ENCODE results near the gene C17orf75. TPM values are rescaled to one million over a fixed set of nuclear protein-coding genes. Genes with fewer than 3 reads are reported as not detected.
A peak's percentile ranks its signal among the peaks of the same experiment; 100 is the strongest.
"Not testable (repeated sequence)": the region's sequence is repeated elsewhere in the genome, so short reads cannot be mapped to it uniquely, and the experiment has no call there.

Gene C17orf75, protein sequence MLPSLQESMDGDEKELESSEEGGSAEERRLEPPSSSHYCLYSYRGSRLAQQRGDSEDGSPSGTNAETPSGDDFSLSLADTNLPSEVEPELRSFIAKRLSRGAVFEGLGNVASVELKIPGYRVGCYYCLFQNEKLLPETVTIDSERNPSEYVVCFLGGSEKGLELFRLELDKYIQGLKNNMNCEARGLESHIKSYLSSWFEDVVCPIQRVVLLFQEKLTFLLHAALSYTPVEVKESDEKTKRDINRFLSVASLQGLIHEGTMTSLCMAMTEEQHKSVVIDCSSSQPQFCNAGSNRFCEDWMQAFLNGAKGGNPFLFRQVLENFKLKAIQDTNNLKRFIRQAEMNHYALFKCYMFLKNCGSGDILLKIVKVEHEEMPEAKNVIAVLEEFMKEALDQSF
- 22.7 TPM for total RNA-seq

DNA sequence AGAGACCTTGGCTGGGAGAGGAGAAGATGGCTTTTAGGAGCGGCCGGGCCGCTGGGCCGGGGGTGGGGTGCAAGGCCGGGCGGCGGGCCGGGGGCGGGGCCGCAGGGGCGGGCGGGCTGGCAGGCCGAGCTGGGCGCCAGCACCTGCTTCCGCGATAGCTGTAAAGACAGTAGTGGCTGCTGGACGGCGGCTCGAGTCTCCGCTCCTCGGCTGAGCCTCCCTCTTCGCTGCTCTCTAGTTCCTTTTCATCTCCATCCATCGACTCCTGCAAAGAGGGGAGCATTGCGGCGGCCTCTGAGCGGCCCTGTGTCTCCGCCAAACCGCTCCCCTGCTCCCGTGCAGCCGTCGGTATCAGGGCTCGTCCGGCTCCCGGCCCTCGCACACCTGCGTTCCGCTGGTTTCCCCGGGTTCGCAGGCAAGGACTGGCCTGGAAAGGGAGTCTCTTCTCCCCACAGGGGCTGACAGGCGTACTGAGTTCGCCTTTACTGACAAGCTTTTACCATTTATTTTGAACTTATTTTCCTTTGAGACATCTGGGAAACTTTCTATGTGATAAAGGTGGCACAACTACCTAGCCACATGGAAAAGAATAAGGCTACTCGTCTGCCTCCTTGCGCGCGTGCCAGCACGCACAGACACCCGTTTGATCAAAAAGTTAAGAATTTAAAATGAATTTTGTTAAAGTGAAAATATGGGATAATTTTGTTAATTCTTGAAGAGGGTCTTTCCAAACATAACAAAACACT, at the start of gene C17orf75:
Gene C17orf75, minus strand, starts transcription at position 317 of the 746 bp plus-strand sequence. Its CDS starts 34 bp downstream, at position 283.
- peak; percentile 75 for DNase-seq (ENCODE audit: low spot score)

DNA sequence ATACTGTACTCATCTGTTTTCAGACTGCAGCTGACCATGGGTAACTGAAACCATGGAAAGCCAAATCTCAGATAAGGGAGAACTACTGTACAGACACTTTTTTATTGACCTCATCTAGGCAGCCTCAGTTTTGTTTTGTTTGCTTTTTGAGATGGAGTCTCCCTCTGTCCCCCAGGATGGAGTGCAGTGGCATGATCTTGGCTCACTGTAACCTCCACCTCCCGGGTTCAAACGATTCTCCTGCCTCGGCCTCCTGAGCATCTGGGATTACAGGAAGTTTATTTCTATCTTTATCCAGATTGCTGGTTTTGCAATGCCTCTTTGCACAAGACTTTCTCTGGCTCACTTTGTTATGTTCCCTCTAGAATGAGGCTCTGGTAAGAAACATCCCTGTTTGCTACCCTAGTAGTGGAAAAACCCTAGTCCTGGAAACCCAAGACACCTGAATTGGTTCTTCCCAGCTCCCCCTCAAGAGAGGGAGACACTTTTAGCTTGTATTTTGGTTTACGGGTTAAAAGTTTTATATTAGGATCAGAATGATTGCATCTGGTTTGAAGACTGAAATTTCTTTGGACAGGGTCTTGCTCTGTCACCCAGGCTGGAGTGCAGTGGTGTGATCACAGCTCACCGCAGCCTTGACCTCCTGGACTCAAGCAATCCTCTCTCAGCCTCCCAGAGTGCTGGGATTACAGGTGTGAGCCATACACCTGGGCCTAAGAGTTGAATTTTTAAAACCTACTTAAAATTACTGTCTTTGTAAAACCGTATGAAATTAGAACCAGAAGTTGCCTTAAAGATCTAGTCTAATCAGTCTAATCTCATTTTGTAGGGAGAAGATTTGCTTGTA, 46.9 kb upstream of the C17orf75 start:
- no peak for DNase-seq (ENCODE audit: low spot score)

DNA sequence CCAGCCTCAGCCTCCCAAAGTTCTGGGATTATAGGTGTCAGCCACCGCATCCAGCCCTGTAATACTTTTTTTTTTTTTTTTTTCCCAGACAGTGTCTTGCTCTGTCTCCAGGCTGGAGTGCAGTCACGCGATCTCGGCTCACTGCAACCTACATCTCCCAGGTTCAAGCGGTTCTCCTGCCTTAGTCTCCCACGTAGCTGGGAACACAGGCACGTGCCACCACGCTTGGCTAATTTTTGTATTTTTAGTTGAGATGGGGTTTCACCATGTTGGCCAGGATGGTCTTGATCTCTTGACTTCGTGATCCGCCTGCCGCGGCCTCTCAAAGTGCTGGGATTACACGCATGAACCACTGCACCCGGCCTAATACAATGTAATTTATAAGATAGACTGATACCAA, 46.2 kb upstream of the C17orf75 start:
- not testable (repeated sequence) for DNase-seq (ENCODE audit: low spot score)

DNA sequence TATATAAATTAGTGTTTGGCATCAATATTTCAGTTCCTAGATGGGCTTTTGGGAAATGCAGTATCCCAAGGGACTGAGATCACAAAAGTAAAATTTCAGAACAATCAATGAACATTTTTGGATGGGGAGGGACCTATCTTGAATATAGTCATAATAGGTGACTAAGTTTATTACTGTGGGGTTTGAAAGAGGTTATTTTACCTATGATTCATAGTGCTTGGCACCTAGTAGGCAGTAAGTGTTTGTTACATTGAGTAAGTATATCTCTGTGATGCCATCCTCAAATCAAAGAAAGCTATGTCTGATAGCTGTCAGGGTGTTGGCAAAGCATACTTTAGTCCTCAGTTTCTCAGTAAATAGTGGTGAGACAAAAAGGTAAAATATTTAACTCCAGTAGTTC, 44.9 kb upstream of the C17orf75 start:
- no peak for DNase-seq (ENCODE audit: low spot score)

DNA sequence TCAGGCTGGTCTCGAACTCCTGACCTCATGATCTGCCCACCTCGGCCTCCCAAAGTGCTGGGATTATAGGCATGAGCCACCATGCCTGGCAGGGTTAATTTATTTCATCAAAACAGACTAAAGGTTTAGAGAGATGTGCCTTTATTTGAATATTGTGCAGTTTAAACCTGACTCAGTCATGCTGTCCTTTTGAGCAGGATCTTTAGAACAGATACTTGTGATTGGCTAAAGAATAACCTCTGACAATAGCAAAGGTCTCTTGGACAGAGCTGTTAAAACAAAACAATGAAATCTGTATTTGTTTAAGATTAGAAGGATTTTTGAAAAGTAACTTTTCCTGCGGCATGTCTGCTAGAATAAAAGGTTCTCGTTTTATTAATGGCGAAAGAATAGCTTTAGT, 44.0 kb upstream of the C17orf75 start:
- DNase-seq (ENCODE audit: low spot score) = no peak

DNA sequence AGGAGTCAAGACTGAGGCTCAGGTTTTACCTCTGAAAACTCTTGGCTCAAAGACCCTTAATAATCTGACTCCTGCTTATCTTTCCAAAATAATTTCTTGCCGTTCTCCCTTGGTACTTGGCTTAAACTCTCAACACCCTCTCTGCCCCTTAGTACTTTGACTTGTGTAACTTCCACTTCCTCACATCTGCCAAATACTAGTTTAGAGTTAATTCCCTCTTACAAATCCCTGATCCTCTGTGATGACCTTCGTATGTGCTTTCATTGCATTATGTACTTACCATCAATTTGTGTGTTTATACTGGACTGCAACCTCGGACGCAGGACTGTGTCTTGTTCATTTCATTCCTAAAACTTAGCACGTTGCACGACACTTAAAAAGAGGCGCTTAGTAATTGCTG, 43.1 kb upstream of the C17orf75 start:
- DNase-seq (ENCODE audit: low spot score) = no peak

DNA sequence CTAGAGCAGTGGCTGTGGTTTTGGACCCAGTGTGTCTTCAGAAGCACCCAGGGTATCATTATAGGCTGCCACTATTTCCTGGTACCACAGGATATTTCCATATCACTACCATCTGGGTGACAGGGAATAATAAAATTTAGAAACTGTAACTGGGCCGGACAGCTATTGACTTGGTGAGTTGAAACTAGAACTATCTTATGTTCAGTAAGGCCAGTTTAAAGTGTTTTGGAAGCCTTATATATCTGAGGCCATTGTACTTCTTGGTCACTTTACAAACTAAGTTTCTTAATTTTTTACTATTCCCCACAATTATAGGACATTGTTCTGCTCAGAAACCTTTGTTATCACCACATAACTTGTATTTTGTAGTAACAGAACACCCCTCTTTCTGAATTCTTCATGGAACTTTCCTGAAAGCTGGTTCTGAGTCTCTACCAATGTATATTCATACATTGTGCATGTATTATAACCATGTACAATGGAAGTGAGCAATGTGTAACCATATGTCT, 42.0 kb upstream of the C17orf75 start:
- DNase-seq (ENCODE audit: low spot score) = no peak

DNA sequence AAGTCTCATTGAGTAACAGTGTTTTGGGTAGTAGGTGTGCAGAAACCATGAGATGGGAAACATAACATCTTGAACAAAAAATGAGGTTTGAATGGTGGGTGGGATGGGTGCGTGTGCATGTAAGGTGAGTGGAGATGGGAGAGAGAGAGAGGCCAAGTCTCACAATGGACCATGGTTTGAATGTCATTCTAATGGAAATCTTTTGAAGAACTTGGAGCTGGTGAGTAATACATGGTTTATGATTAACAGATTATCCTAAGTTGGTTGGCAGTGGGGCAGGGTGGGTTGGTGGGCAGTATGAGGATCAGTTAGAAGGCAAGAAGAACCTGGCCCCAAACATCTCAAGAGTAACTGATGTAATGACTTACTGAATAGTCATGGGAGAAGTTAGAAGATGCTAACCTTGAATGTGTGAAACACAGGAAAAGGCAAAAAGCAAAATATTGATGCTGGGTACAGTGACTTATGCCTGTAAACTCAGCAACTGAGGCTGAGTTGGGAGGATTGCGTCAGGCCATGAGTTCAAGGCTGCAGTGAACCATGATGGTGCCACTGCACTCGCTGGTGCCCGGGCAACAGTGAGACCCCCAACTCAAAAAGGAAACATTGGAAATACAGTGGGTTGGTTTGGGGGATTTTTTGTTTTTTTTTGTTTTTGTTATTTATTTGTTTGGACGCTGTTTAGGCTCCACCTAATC, 40.7 kb upstream of the C17orf75 start:
- DNase-seq (ENCODE audit: low spot score) = no peak

DNA sequence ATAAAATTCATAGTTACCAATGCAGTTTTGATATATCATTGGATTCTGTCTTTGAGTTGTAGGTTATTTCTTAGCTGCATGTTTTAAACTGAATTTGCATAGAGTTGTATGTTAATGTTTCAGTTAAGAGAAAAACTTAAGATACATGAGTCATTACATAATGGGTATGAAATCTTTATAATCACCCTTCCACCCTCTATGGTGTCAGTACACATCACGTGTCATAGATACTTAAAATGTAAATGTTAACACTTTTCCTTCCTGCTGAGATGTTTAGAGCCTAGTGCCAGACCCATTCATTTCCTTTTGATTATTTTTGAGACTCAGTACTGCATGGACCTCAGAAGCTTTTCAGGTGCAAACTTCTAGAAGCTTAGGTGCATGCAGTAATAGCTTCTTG, 28.5 kb upstream of the C17orf75 start:
- no peak for DNase-seq (ENCODE audit: low spot score)

DNA sequence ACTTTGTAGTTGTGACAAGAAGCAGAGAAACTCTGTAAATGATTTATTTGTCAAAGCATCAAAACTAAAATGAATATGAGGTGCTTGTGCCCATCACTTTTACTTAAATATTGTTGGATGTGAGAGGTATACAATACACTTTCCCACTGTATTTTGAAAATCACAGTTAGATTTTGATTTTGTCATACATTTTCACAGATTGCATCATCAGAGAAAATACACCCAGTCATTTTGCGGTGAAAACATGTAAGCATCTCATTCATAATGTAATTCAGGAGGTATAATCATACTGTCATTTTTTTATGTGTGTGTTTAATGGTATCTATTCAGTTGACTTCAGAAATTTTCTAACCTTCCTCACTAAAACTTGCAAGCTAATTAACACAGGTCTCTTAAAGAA, 19.3 kb upstream of the C17orf75 start:
- DNase-seq (ENCODE audit: low spot score) = no peak

DNA sequence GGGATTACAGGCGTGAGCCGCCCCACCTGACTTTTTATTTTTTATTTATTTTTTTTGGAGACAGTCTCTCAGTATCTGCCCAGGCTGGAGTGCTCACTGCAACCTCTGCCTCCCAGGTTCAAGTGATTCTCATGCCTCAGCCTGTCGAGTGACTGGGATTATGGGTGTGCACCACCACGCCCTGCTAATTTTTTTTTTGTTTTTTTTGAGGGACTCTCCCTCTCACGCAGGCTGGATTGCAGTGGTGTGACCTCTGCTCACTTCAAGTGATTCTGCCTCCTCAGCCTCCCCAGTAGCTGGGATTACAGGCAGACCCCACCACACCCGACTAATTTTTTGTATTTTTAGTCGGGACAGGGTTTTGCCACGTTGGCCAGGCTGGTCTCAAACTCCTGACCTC, 15.6 kb upstream of the C17orf75 start:
- no peak for DNase-seq (ENCODE audit: low spot score)

DNA sequence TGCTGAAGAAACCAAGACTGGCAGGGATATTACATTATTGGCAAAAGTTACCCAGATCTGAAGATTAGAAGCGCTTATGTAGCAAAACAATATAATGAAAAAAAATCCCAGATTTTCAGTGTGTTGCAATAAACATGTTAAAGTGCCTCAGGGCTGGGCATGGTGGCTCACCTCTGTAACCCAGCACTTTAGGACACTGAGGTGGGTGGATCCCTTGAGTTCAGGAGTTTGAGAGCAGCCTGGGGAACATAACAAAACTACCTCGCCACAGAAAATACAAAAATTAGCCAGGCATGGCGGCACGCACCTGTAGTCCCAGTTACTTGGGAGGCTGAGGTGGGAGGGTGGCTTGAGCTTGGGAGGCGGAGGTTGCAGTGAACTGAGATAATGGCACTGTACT, 14.8 kb upstream of the C17orf75 start:
- DNase-seq (ENCODE audit: low spot score) = no peak

DNA sequence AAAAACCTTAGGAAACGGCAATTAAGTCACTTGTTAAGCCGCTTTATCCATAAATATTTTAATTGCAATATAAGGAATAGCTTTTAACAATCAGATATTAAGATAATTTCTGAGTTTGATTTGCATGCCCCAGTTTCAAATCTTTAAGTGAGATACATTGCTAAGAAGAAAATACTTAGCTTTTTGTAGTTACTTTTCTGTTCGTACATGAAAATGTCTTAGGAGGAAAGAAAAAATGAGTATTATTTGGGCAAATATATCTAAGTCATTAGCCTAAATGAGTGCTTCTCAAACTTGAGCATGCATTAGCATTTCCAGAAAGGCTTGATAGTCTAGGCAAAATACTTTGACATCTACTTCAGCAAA, 14.4 kb upstream of the C17orf75 start:
- DNase-seq (ENCODE audit: low spot score) = no peak

DNA sequence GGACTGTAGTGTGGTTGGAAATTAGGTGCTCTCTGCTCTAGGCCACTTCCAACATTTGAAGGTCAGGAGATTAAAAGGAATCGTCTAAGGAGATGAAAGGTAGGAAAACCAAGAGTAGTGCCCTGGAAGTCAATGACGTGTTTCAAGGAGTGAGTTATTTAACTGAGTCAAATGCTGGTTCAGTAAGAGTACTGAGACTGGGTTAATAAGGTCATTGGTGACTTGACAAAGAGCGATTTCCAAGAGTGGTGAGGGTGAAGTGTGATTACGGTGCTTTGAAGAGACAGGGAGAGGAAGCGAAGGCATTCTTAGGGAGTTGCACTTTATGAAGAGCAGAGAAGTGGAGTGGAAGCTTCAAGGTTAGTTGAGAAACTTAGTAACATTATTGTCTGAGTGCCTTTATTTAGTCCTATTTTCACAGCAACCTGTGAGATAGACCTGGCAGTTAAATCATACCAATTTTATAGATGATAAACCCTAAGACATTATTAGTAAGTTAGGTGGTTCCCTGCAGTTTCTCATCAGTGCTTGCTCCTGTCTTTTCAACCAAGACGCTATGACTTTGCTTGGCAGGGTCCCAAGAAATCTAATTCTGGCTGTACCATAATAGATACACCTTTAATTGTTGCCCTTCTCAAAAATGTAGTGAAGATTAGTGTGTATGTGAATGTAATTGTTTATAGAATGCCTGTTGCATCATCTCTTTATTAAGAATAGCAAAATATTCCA, 13.8 kb upstream of the C17orf75 start:
- no peak for DNase-seq (ENCODE audit: low spot score)

DNA sequence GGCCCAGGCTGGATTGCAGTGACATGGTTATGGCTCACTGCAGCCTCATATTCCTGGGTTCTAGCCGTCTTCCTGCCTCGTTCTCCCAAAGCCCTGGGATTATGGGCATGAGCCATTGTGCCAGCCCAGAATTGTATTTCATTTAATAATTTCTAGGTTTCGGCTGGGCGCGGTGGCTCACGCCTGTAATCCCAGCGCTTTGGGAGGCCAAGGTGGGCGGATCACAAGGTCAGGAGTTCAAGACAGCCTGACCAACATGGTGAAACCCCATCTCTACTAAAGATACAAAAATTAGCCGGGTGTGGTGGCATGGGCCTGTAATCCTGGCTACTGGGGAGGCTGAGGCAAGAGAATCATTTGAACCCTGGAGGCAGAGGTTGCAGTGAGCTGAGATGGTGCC, 10.8 kb upstream of the C17orf75 start:
- not testable (repeated sequence) for DNase-seq (ENCODE audit: low spot score)

DNA sequence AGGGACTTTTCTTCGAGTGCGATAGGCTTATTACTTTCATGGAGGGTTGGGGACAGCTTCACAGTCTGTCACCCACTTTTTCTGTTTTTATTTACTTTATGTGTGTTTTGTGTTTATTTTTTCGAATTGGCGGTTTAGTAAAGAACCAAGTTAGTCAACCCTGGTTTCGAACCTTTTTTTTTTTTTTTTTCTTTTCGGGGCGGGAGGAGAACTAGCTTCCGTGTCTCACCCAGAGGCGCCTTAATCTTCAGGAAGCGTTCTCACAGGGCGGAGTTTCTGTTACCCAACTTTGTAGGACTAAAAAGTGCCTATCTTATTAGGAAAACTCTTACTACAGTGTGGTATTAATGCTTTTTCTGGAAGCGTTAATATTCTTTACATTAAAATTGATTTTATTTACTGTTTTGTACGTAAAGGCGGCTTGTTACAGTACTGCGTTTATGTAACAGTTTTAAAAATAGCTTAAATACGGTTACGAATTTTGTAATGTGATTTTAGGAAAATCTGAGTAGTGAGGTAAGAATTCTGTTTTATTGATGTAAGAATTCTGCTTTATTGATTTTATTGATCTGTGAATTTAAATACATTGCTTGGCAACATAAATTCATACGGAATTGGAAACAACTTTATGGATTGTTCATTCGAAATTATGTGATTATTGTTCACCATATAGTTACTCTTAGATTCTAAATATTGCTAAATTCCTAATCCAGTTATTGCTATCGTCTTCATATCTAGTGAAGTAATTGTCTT, 8.9 kb upstream of the C17orf75 start:
- DNase-seq (ENCODE audit: low spot score) = peak; percentile 38

DNA sequence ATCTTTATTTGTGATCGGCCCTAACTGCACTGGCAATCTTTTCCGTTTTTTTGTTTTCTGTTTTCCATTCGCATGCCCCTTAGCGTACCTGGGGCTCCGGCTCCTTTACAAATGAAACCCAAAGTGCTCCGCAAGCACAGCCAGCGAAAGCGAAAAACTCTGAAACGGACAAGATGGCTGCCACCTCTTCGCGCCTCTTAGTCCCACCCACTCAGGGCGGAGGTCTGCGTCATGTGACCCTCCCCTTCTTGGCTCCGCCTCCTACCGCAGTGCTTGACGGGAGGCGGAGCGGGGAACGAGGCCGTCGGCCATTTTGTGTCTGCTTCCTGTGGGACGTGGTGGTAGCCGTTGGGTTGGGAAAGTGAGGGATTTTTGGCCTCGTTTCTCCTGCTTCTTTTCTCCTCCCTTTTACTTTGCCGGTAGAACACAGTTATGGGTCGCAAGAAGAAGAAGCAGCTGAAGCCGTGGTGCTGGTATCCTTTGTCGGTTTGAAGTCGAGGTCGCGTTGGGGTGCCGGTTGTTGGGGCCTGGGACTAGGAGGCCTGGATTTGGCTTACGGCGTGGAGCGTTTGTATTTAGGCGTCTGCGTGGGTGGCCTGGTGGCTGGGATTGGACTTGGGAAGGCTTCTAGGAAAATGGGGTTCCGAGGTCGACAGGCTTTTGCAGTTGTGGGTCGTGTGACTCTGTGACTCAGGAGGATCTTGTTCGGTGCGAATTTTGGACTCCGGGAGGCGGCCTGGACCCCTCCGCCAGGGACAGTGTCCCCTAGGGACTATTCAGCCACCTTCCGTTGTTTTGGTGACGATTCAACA, 8.1 kb upstream of the C17orf75 start, which contains the start of gene ZNF207:
Gene ZNF207, plus strand, starts transcription at position 304 of the 812 bp plus-strand sequence. Its CDS starts 129 bp downstream, at position 433.
- peak; percentile 96 for DNase-seq (ENCODE audit: low spot score)

DNA sequence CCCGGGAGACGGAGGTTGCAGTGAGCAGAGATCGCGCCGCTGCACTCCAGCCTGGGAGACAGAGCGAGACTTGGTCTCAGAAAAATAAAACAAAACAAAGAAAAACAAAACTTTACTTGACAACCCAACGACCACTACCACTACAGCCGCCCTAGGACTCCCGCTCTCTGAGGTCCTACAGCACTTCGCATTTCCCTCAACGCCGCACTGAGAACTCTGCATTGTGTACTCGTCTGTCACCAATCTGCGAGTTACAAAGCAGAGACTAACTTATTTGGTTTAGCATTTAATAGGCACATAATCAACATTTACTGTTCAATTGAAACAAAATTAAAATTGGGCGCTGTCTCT, 7.5 kb upstream of the C17orf75 start:
- DNase-seq (ENCODE audit: low spot score) = no peak

DNA sequence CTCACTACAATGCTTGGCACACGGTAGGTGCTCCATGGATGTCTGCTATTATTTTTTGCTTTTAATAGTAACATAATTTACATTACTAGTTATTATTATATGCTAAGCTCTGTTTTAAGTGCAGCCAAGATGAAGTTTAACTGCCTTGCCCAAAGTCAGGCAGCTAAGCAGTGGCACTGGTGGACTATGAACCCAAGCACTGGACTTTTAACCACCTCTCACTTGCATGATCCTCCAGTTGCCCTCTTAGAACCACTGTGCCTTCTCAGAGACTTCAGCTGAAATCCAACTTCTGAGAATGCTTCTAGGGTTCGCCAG, 6.5 kb upstream of the C17orf75 start:
- peak; percentile 24 for DNase-seq (ENCODE audit: low spot score)

Measured in mucosa of gallbladder (tissue), 1 donor.